ENCODE measurements around the gene SLCO2A1.

Gene SLCO2A1

GRCh38 chr3:133949438-133949837 is 80.3 kb downstream of the SLCO2A1 start:
- DNase-seq (ENCODE audit: low read depth): no peak

- DNase-seq (ENCODE audit: low read depth): no peak
Measured at GRCh38 chr3:133948996-133949395, 80.7 kb downstream of the SLCO2A1 start.

- no peak for DNase-seq (ENCODE audit: low read depth)
Measured at GRCh38 chr3:133948131-133948810, 81.5 kb downstream of the SLCO2A1 start.

GRCh38 chr3:133945381-133946095 is 84.2 kb downstream of the SLCO2A1 start:
- DNase-seq (ENCODE audit: low read depth): no peak

GRCh38 chr3:133944641-133945380 is 84.9 kb downstream of the SLCO2A1 start:
- DNase-seq (ENCODE audit: low read depth): no peak

GRCh38 chr3:133944181-133944580 is 85.5 kb downstream of the SLCO2A1 start:
- no peak for DNase-seq (ENCODE audit: low read depth)

- DNase-seq (ENCODE audit: low read depth): no peak
Measured at GRCh38 chr3:133943639-133944141, 86.0 kb downstream of the SLCO2A1 start.

- no peak for DNase-seq (ENCODE audit: low read depth)
Measured at GRCh38 chr3:133943031-133943535, 86.6 kb downstream of the SLCO2A1 start.

GRCh38 chr3:133941415-133941821 is 88.3 kb downstream of the SLCO2A1 start:
- no peak for DNase-seq (ENCODE audit: low read depth)

- DNase-seq (ENCODE audit: low read depth): no peak
Measured at GRCh38 chr3:133940536-133940935, 89.2 kb downstream of the SLCO2A1 start.

- no peak for DNase-seq (ENCODE audit: low read depth)
Measured at GRCh38 chr3:133939463-133939835, 90.3 kb downstream of the SLCO2A1 start.

GRCh38 chr3:133938770-133939462 is 90.8 kb downstream of the SLCO2A1 start:
- DNase-seq (ENCODE audit: low read depth): no peak

GRCh38 chr3:133937756-133938601 is 91.7 kb downstream of the SLCO2A1 start:
- no peak for DNase-seq (ENCODE audit: low read depth)

GRCh38 chr3:133937061-133937686 is 92.6 kb downstream of the SLCO2A1 start:
- no peak for DNase-seq (ENCODE audit: low read depth)

- no peak for DNase-seq (ENCODE audit: low read depth)
Measured at GRCh38 chr3:133935843-133936769, 93.6 kb downstream of the SLCO2A1 start.

- no peak for DNase-seq (ENCODE audit: low read depth)
Measured at GRCh38 chr3:133934996-133935842, 94.5 kb downstream of the SLCO2A1 start.

GRCh38 chr3:133934073-133934970 is 95.4 kb downstream of the SLCO2A1 start:
- no peak for DNase-seq (ENCODE audit: low read depth)
